Neuronal stem cell (in vitro differentiated cells): ENCODE results near the gene SRSF10.

Experiments used
- DNase-seq: peaks from one replicate; pipeline ENCODE4 v3.0.0-alpha.2; 2013; ENCODE audit warnings: low spot score
- H2AFZ ChIP-seq: one replicate; pipeline ENCODE4 v1.6.1; 2013; ENCODE audit warnings: mild to moderate bottlenecking, low read length, inconsistent platforms
- H2AK5ac ChIP-seq: 2 replicates; pipeline ENCODE4 v1.6.1; 2013; ENCODE audit warnings: low read depth, mild to moderate bottlenecking, inconsistent platforms, low read length, moderate library complexity, mixed read lengths
- H2BK120ac ChIP-seq: 2 replicates; pipeline ENCODE4 v1.6.1; 2013; ENCODE audit warnings: low read depth, mild to moderate bottlenecking, inconsistent platforms, low read length, moderate library complexity, mixed read lengths
- H2BK12ac ChIP-seq: one replicate; pipeline ENCODE4 v1.6.1; 2013; ENCODE audit warnings: low read length, inconsistent platforms
- H2BK15ac ChIP-seq: 2 replicates; pipeline ENCODE4 v1.6.1; 2013; ENCODE audit warnings: mild to moderate bottlenecking, low read length, inconsistent platforms, mixed read lengths
- H2BK5ac ChIP-seq: one replicate; pipeline ENCODE4 v1.6.1; 2013; ENCODE audit warnings: inconsistent platforms, mild to moderate bottlenecking, low read length, moderate library complexity
- H3K14ac ChIP-seq: one replicate; pipeline ENCODE4 v1.6.1; 2013; ENCODE audit warnings: low read length, inconsistent platforms
- H3K18ac ChIP-seq: 2 replicates; pipeline ENCODE4 v1.6.1; 2013; ENCODE audit warnings: low read length, inconsistent platforms
- H3K23ac ChIP-seq: 2 replicates; pipeline ENCODE4 v1.6.1; 2013; ENCODE audit warnings: low read depth, mild to moderate bottlenecking, mixed read lengths, low read length, inconsistent platforms; ENCODE audit not compliant: poor library complexity
- H3K27ac ChIP-seq: replicated peaks from 3 replicates; pipeline ENCODE4 v1.5.1; 2013; ENCODE audit warnings: low read length, inconsistent platforms
- H3K27me3 ChIP-seq, 3 experiments: 2 replicates each; pipeline ENCODE4 v1.6.1; 2013; ENCODE audit warnings: low read length in 3 of 3, mild to moderate bottlenecking in 2 of 3, inconsistent platforms in 1 of 3, low read depth in 1 of 3, mixed read lengths in 1 of 3, moderate library complexity in 1 of 3; ENCODE audit not compliant: control insufficient read depth in 3 of 3, insufficient read depth in 3 of 3
- H3K36me3 ChIP-seq, 2 donors: replicated peaks in 1 of 2; 2 replicates each; pipeline ENCODE4 v1.6.1; 2013; ENCODE audit warnings: low read length in 2 of 2; ENCODE audit not compliant: control insufficient read depth in 2 of 2, insufficient read depth in 2 of 2
- H3K4ac ChIP-seq: 2 replicates; pipeline ENCODE4 v1.6.1; 2013; ENCODE audit warnings: inconsistent platforms, mild to moderate bottlenecking, low read length, moderate library complexity
- H3K4me1 ChIP-seq, 2 donors: 1 replicate in 1 of 2; 2 replicates in 1 of 2; pipeline ENCODE4 v1.6.1; 2013; ENCODE audit warnings: low read length in 2 of 2, low read depth in 1 of 2; ENCODE audit not compliant: control insufficient read depth in 2 of 2, insufficient read depth in 1 of 2
- H3K4me2 ChIP-seq: one replicate; pipeline ENCODE4 v1.6.1; 2013; ENCODE audit warnings: mild to moderate bottlenecking, low read length, inconsistent platforms; ENCODE audit not compliant: insufficient read depth, poor library complexity, severe bottlenecking
- H3K4me3 ChIP-seq, 2 donors: 2 replicates each; pipeline ENCODE4 v1.5.1; 2013; ENCODE audit warnings: low read length in 2 of 2, mild to moderate bottlenecking in 2 of 2, inconsistent platforms in 1 of 2, moderate library complexity in 1 of 2
- H3K79me1 ChIP-seq: one replicate; pipeline ENCODE4 v1.6.1; 2013; ENCODE audit warnings: low read depth, mild to moderate bottlenecking, inconsistent platforms, low read length, moderate library complexity
- H3K9ac ChIP-seq: one replicate; pipeline ENCODE4 v1.6.1; 2013; ENCODE audit warnings: mild to moderate bottlenecking, low read depth, low read length, inconsistent platforms; ENCODE audit not compliant: poor library complexity
- H3K9me3 ChIP-seq, 2 donors: replicated peaks in 1 of 2; 2 replicates each; pipeline versions ENCODE3 to v1.6.1; 2013; ENCODE audit warnings: low read length in 2 of 2, mild to moderate bottlenecking in 2 of 2, inconsistent platforms in 1 of 2, low read depth in 1 of 2, mixed read lengths in 1 of 2, moderate library complexity in 1 of 2; ENCODE audit not compliant: control insufficient read depth in 2 of 2, insufficient read depth in 1 of 2
- H4K8ac ChIP-seq: one replicate; pipeline ENCODE4 v1.6.1; 2013; ENCODE audit warnings: low read depth, mild to moderate bottlenecking, inconsistent platforms, low read length, moderate library complexity
- H4K91ac ChIP-seq: one replicate; pipeline ENCODE4 v1.6.1; 2013; ENCODE audit warnings: low read length, low read depth, mild to moderate bottlenecking, inconsistent platforms; ENCODE audit not compliant: poor library complexity
- WGBS, 2 donors: extraction: QIAGEN DNeasy Blood & Tissue Kit; methylation state at CpG; one replicate each; pipeline ENCODE4 v1.1.7; 2013; ENCODE audit warnings: missing lambda C conversion rate in 2 of 2, mixed read lengths in 1 of 2; ENCODE audit not compliant: insufficient read length in 2 of 2, insufficient replicate concordance in 1 of 2; ENCODE audit errors: extremely low coverage in 2 of 2; 5-methylcytosine and 5-hydroxymethylcytosine counted together

Gene SRSF10

DNA sequence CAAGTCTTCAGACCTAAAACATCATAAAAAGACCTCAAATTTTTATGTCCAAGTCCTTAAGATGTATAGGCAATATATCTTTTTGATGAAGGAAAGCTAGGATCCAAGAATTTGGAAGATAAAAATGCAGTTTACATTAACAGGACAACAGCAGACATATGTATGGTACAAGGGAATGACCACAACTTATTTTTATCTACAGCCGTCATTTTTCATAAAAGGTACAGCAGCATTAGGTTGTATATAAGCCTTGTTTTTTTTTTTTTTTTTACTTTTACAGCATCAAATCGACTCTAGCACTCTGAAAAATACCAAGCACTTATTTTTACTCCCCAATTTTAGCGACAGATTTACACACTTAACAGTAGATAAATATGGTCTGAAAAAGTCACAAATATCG, 1.3 kb downstream of the SRSF10 start:
- no peak overlapping the region for H2BK12ac ChIP-seq
- H3K23ac ChIP-seq = no peak overlapping the region
- H3K36me3 ChIP-seq = peaks cover 10 to 52% of the 10 kb centered on the region in 2 donors
- peak overlapping the region in 1 of 2 donors; percentile 97 for H3K4me3 ChIP-seq
- H3K27me3 ChIP-seq = no peaks in the 10 kb centered on the region
- peaks cover 6 to 9% of the 10 kb centered on the region in 2 donors for H3K4me1 ChIP-seq
- H3K4me2 ChIP-seq = peak overlapping the region; percentile 23
- no peak overlapping the region for H4K8ac ChIP-seq
- H2AFZ ChIP-seq = no peak overlapping the region
- H2BK120ac ChIP-seq = no peak overlapping the region
- no peak overlapping the region for H3K9ac ChIP-seq
- no peak overlapping the region for H2BK15ac ChIP-seq
- no peak overlapping the region for H3K27ac ChIP-seq
- no CpG with 5 or more reads among the region's 4 CpGs for WGBS, 2 donors
- no peak overlapping the region for H3K4ac ChIP-seq
- no peaks in the 10 kb centered on the region for H3K9me3 ChIP-seq
- H3K79me1 ChIP-seq = no peaks in the 10 kb centered on the region
- H3K14ac ChIP-seq = no peak overlapping the region
- H3K18ac ChIP-seq = no peak overlapping the region
- no peak overlapping the region for H2AK5ac ChIP-seq
- H4K91ac ChIP-seq = no peak overlapping the region
- DNase-seq = no peak
- H2BK5ac ChIP-seq = no peak overlapping the region

DNA sequence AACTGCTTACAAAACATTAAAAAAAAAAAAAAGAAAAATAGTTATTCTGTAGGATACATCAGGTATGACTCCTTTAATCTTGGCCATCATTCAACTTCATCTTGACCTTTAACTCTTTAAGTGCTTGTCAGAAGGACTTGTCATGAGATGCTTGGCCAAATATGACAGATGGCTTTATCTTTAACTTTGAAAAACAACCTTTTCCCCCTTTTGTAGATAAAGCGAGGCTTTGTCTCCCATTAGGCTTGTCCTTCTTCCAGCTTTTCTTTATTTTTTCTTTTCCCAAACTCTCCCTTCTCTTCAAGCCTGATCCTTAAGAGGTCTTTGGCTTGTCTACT, 2.3 kb downstream of the SRSF10 start:
- Histone ChIP-seq H3K27ac (no peak overlapping the region), H3K9me3 (no peaks in the 10 kb centered on the region), H3K4me1 (peaks cover 6 to 9% of the 10 kb centered on the region in 2 donors), H4K91ac (no peak overlapping the region), H3K18ac (no peak overlapping the region), H3K4me2 (no peak overlapping the region), H2BK15ac (no peak overlapping the region), H3K79me1 (peaks cover under 1% of the 10 kb centered on the region), H3K36me3 (peaks cover 13 to 62% of the 10 kb centered on the region in 2 donors), H3K23ac (no peak overlapping the region), H2AK5ac (no peak overlapping the region), H2BK5ac (no peak overlapping the region), H2BK12ac (no peak overlapping the region), H3K27me3 (no peaks in the 10 kb centered on the region), H3K9ac (no peak overlapping the region), H4K8ac (no peak overlapping the region), H2AFZ (no peak overlapping the region), H3K4ac (no peak overlapping the region), H3K14ac (no peak overlapping the region), H2BK120ac (no peak overlapping the region), H3K4me3 (peak overlapping the region in 1 of 2 donors; percentile 97)
- WGBS, 2 donors = no CpG with 5 or more reads among the region's 1 CpG
- DNase-seq = no peak

DNA sequence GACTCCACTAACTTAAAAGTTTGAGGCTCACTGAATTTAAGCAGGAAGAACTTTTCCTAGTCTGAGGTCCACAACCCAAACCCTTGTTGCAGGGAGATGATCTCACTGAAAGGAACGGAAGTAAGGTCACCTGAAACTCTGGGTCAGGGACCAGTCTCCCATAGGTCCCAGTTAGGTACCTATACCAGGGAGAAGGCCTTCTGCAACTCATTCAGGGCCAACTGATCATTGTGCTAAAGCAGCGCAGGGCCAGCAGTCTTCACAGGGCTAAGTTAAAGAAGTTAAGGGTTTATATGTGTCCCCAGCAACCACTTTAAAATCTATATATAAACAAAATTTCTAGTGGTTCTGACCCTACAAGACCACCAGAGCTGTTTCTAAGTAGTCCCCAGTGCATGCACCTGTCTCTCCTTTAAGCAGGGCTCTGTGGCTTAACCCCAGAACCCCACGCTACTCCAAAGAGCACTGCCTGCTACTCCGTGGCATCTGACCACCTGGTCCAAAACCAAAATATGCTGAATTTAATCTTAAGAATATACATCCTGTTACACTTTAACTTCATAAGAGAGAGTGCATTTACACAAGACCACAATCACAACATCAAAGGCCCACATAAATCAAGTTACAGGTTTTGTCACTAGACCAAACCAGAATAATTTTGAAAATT, 2.8 kb downstream of the SRSF10 start:
- Histone ChIP-seq H2AFZ (no peak overlapping the region), H3K23ac (no peak overlapping the region), H3K4me1 (peaks cover 6 to 9% of the 10 kb centered on the region in 2 donors), H2AK5ac (no peak overlapping the region), H2BK12ac (no peak overlapping the region), H2BK120ac (no peak overlapping the region), H3K36me3 (peaks cover 14 to 66% of the 10 kb centered on the region in 2 donors), H3K9ac (no peak overlapping the region), H3K9me3 (no peaks in the 10 kb centered on the region), H4K91ac (no peak overlapping the region), H4K8ac (no peak overlapping the region), H3K14ac (no peak overlapping the region), H3K4ac (no peak overlapping the region), H3K18ac (no peak overlapping the region), H3K4me2 (no peak overlapping the region), H2BK15ac (no peak overlapping the region), H3K4me3 (no peak overlapping the region), H3K27me3 (no peaks in the 10 kb centered on the region), H3K27ac (no peak overlapping the region), H2BK5ac (no peak overlapping the region), H3K79me1 (peaks cover 3% of the 10 kb centered on the region)
- no CpG with 5 or more reads among the region's 4 CpGs for WGBS, 2 donors
- DNase-seq = no peak

DNA sequence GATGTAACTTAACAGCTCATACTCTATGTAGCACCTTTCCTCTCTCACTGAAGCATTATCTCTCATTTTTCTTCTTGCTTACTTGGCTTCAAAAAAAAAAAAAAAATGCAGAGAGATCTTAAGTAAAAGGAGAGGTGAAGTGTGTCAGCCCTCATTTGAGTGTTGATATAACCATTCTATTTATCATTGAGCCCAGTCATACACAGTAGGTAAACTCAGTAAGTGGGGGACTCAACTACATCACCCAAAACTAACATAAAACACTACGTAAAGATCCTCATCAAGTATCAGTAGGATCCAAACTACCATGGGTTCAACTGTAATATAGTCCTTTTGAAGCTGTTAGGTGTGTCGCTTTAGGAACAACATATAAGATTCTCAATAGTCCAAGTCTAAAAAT, 12.3 kb downstream of the SRSF10 start:
- H4K91ac ChIP-seq = no peak overlapping the region
- H3K14ac ChIP-seq = no peak overlapping the region
- H3K36me3 ChIP-seq = peaks cover 15 to 98% of the 10 kb centered on the region in 2 donors
- no peak for DNase-seq
- no peaks in the 10 kb centered on the region for H3K27me3 ChIP-seq
- H3K79me1 ChIP-seq = peaks cover 2% of the 10 kb centered on the region
- no peak overlapping the region for H3K27ac ChIP-seq
- no peak overlapping the region for H2BK12ac ChIP-seq
- H3K18ac ChIP-seq = no peak overlapping the region
- H4K8ac ChIP-seq = no peak overlapping the region
- H2BK15ac ChIP-seq = no peak overlapping the region
- no peak overlapping the region for H3K23ac ChIP-seq
- no CpG with 5 or more reads among the region's 2 CpGs for WGBS, 2 donors
- H3K9ac ChIP-seq = no peak overlapping the region
- H2AK5ac ChIP-seq = no peak overlapping the region
- H2BK120ac ChIP-seq = no peak overlapping the region
- no peak overlapping the region for H2AFZ ChIP-seq
- H3K9me3 ChIP-seq = no peaks in the 10 kb centered on the region
- no peaks in the 10 kb centered on the region for H3K4me1 ChIP-seq
- no peak overlapping the region for H3K4me3 ChIP-seq
- H3K4me2 ChIP-seq = no peak overlapping the region
- H3K4ac ChIP-seq = no peak overlapping the region
- H2BK5ac ChIP-seq = no peak overlapping the region
